Osteoblast (primary cell): ENCODE measurements around the gene SLC12A7. TPM values are rescaled to one million over a fixed set of nuclear protein-coding genes. Genes with fewer than 3 reads are reported as not detected.

Experiments used
- DNase-seq: peaks from one replicate; pipeline ENCODE4 v3.0.0; 2011; ENCODE audit warnings: low spot score, mixed read lengths; ENCODE audit not compliant: insufficient read length; ENCODE audit errors: missing footprints
- H2AFZ ChIP-seq: 2 replicates; pipeline ENCODE4 v1.6.0; 2011; ENCODE audit warnings: mild to moderate bottlenecking, low read length
- H3K27ac ChIP-seq: 2 replicates; pipeline ENCODE4 v1.5.1; 2011; ENCODE audit warnings: mild to moderate bottlenecking, low read depth, low read length, moderate library complexity
- H3K27me3 ChIP-seq: 2 replicates; pipeline ENCODE4 v1.6.0; 2012; ENCODE audit warnings: mild to moderate bottlenecking, control low read depth, inconsistent platforms, low read length, moderate library complexity; ENCODE audit not compliant: insufficient read depth
- H3K36me3 ChIP-seq: 2 replicates; pipeline ENCODE4 v1.5.1; 2011; ENCODE audit warnings: mild to moderate bottlenecking, low read length, control low read depth, moderate library complexity; ENCODE audit not compliant: insufficient read depth
- H3K4me1 ChIP-seq: 2 replicates; pipeline ENCODE4 v1.5.1; 2011; ENCODE audit warnings: mild to moderate bottlenecking, low read length, control low read depth, moderate library complexity; ENCODE audit not compliant: insufficient read depth
- H3K4me2 ChIP-seq: 2 replicates; pipeline ENCODE4 v1.6.0; 2011; ENCODE audit warnings: mild to moderate bottlenecking, low read length; ENCODE audit not compliant: insufficient read depth
- H3K4me3 ChIP-seq: fragments of 200-600 bp; sonication (generic); 3 replicates; pipeline ENCODE4 v1.5.1; 2012; ENCODE audit warnings: mild to moderate bottlenecking, low read length, inconsistent platforms; ENCODE audit not compliant: insufficient read depth
- H3K79me2 ChIP-seq: 2 replicates; pipeline ENCODE4 v1.6.0; 2012; ENCODE audit warnings: mild to moderate bottlenecking, low read length, control low read depth, inconsistent platforms; ENCODE audit not compliant: insufficient read depth
- H3K9me3 ChIP-seq: 2 replicates; pipeline ENCODE4 v1.5.1; 2011; ENCODE audit warnings: low read depth, low read length, control low read depth
- H4K20me1 ChIP-seq: 2 replicates; pipeline ENCODE4 v1.6.0; 2012; ENCODE audit warnings: mild to moderate bottlenecking, low read length, control low read depth; ENCODE audit not compliant: insufficient read depth
- total RNA-seq: library from RNA; depleted of rRNA; stranded (reverse); fragments of >200 nt; gene quantifications from 2 replicates; pipeline ENCODE4 v1.2.3, GENCODE V29; 2012
- TF ChIP-seq, protein P1 (sequence below): IDR thresholded peaks from 2 replicates; pipeline ENCODE4 v1.5.1; 2011; ENCODE audit warnings: mild to moderate bottlenecking, low read depth, low read length, moderate library complexity; ENCODE audit errors: extremely low read depth

SLC12A7 gene
- total RNA-seq, 1 donor: 6.9 TPM

GRCh38 chr5:1048162-1048721, 63.6 kb downstream of the SLC12A7 start:
- Histone ChIP-seq H4K20me1 (no peaks in the 10 kb centered on the region), H3K4me1 (no peaks in the 10 kb centered on the region), H3K27ac (no peak overlapping the region), H3K79me2 (no peaks in the 10 kb centered on the region), H3K4me3 (no peak overlapping the region), H3K36me3 (no peaks in the 10 kb centered on the region), H3K27me3 (no peaks in the 10 kb centered on the region), H3K4me2 (no peak overlapping the region), H2AFZ (no peak overlapping the region), H3K9me3 (no peaks in the 10 kb centered on the region)
- DNase-seq: no peak
- TF ChIP-seq, protein P1, sequence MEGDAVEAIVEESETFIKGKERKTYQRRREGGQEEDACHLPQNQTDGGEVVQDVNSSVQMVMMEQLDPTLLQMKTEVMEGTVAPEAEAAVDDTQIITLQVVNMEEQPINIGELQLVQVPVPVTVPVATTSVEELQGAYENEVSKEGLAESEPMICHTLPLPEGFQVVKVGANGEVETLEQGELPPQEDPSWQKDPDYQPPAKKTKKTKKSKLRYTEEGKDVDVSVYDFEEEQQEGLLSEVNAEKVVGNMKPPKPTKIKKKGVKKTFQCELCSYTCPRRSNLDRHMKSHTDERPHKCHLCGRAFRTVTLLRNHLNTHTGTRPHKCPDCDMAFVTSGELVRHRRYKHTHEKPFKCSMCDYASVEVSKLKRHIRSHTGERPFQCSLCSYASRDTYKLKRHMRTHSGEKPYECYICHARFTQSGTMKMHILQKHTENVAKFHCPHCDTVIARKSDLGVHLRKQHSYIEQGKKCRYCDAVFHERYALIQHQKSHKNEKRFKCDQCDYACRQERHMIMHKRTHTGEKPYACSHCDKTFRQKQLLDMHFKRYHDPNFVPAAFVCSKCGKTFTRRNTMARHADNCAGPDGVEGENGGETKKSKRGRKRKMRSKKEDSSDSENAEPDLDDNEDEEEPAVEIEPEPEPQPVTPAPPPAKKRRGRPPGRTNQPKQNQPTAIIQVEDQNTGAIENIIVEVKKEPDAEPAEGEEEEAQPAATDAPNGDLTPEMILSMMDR: no peak

- H3K4me2 ChIP-seq: no peak overlapping the region
- H3K4me1 ChIP-seq: no peaks in the 10 kb centered on the region
- H3K79me2 ChIP-seq: no peaks in the 10 kb centered on the region
- H3K36me3 ChIP-seq: no peaks in the 10 kb centered on the region
- no peak overlapping the region for H2AFZ ChIP-seq
- H3K9me3 ChIP-seq: no peaks in the 10 kb centered on the region
- H3K27me3 ChIP-seq: no peaks in the 10 kb centered on the region
- no peak overlapping the region for H3K27ac ChIP-seq
- DNase-seq: no peak
- no peaks in the 10 kb centered on the region for H4K20me1 ChIP-seq
- no peak overlapping the region for H3K4me3 ChIP-seq
- TF ChIP-seq, protein P1: no peak
Measured at GRCh38 chr5:1047332-1047965, 64.4 kb downstream of the SLC12A7 start.

DNA sequence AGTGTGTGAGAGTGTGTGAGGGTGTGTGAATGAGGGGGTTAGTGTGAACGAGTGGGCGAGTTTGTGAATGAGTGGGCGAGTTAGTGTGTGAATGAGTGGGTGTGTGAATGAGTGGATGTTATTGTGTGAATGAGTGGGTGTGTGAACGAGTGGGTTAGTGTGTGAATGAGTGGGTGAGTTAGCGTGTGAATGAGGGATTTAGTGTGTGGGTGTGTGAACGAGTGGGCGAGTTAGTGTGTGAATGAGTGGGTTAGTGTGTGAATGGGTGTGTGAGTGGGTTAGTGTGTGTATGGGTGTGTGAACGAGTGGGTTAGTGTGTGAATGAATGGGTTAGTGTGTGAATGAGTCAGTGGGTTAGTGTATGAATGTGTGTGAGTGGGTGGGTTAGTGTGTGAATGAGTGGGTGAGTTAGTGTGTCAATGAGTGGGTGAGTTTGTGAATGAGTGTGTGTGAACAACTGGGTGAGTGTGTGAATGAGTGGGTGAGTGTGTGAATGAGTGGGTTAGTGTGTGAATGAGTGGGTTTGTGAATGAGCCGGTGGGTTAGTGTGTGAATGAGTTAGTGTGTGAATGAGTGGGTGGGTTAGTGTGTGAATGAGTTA, 65.8 kb downstream of the SLC12A7 start:
- no peaks in the 10 kb centered on the region for H3K4me1 ChIP-seq
- TF ChIP-seq, protein P1: no peak
- H3K4me3 ChIP-seq: no peak overlapping the region
- H4K20me1 ChIP-seq: no peaks in the 10 kb centered on the region
- no peaks in the 10 kb centered on the region for H3K36me3 ChIP-seq
- H2AFZ ChIP-seq: no peak overlapping the region
- no peaks in the 10 kb centered on the region for H3K9me3 ChIP-seq
- H3K79me2 ChIP-seq: no peaks in the 10 kb centered on the region
- no peaks in the 10 kb centered on the region for H3K27me3 ChIP-seq
- H3K27ac ChIP-seq: no peak overlapping the region
- no peak for DNase-seq
- no peak overlapping the region for H3K4me2 ChIP-seq

DNA sequence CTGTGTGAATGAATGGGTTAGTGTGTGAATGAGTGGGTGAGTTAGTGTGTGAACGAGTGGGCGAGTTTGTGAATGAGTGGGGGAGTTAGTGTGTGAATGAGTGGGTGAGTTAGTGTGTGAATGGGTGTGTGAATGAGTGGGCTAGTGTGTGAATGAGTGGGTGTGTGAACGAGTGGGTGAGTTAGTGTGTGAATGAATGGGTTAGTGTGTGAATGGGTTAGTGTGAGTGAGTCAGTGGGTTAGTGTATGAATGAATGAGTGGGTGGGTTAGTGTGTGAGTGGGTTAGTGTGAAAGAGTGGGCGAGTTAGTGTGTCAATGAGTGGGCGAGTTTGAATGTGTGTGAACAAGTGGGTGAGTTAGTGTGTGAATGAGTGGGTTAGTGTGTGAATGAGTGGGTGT, 67.7 kb downstream of the SLC12A7 start:
- no peak overlapping the region for H3K4me3 ChIP-seq
- H3K9me3 ChIP-seq: no peaks in the 10 kb centered on the region
- no peak overlapping the region for H3K27ac ChIP-seq
- no peaks in the 10 kb centered on the region for H3K4me1 ChIP-seq
- H3K36me3 ChIP-seq: no peaks in the 10 kb centered on the region
- no peaks in the 10 kb centered on the region for H3K79me2 ChIP-seq
- H2AFZ ChIP-seq: no peak overlapping the region
- TF ChIP-seq, protein P1: no peak
- no peak overlapping the region for H3K4me2 ChIP-seq
- no peaks in the 10 kb centered on the region for H4K20me1 ChIP-seq
- DNase-seq: no peak
- H3K27me3 ChIP-seq: no peaks in the 10 kb centered on the region
